ENCODE results near the gene WWOX.

Gene WWOX

DNA sequence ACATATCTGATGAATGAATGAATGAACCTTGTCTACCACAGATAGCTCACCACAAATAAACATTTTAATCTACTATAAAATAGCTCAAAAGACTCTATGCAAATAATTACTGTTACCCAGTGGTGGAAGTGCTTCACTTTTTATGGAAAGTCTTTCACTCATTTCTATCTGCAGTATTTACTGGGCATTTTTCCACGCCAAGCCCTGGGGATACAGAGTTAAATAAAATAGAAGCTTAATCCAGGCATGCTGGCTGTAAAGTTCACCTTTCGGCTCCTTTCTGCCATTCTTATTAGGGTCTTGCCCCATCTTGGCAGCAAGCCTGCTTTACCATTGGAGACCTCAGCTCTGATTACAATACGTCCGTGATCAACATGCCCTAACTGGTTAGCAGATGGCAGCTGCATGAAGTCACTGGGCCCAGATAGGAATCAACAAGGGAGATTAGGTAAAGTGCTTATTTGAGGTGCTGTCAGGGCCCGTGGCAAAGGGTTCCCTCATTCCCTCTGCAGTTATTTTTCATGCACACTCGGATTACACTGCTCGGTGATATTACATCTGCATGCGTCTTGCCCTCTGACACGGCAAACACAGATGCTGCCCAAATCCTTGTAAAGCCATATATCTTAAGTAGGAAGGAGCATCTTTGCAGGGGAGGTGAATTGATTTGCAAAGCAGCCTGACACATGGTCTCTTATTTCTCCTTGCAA lies 648.9 kb downstream of the WWOX start:
- no peak overlapping the region for H3K4me3 ChIP-seq (ENCODE audit: low read depth, low read length)

DNA sequence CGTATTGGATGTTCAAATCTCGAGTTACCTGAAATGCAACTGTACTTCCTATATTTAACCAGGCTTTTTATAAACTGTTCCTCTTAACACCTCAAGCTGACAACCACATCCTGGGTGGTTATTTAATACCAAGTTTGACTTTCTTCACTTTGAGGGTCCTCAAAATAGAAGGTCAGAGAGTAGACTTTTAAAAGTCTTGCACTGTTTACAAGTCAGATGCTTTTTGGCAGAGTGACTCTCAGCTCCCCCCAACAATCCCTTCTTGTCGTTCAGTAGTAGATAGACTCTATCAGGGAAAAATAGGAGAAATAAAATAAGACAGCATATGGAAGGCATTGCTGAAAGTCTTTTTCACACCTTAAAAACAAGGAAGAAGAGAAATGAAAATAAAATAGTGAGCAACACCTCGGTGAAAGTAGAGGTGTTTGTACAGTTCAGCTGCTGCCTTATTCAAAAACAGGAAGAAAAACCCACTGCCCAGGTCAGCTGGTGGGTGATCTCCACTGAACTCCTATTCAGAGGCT lies 650.4 kb downstream of the WWOX start:
- no peak overlapping the region for H3K4me3 ChIP-seq (ENCODE audit: low read depth, low read length)

More for the DNA sequence above, 648.9 kb downstream of the WWOX start:
- Histone ChIP-seq H3K9ac (ENCODE audit: low read depth, low read length) (no peak overlapping the region), H3K9me3 (ENCODE audit: control insufficient read depth, insufficient read depth, low read length) (no peaks in the 10 kb centered on the region), H3K27me3 (ENCODE audit: control insufficient read depth, insufficient read depth, low read length) (no peaks in the 10 kb centered on the region), H3K27ac (ENCODE audit: low read depth, low read length) (no peak overlapping the region), H3K36me3 (ENCODE audit: control insufficient read depth, insufficient read depth, low read length) (no peaks in the 10 kb centered on the region), H3K4me1 (ENCODE audit: control insufficient read depth, insufficient read depth, low read length) (peaks cover 12% of the 10 kb centered on the region; the same call in 1 of the 2 replicates)

DNA sequence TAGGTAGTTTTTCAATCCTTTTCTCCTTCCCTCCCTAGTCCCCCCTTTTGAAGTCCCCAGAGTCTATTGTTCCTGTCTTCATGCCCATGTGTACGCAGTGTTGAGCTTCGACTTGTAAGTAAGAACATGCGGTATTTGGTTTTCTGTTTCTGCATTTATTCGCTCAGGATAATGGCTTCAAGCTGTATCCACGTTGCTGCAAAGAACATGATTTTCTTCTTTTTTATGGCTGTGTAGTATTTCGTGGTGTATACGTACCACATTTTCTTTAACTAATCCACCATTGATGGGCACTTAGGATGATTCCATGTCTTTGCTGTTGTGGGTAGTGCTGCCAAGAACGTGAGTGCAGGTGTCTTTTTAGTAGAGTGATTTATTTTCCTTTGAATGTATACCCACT lies 651.2 kb downstream of the WWOX start:
- H3K27ac ChIP-seq (ENCODE audit: low read depth, low read length) = no peak overlapping the region
- H3K4me1 ChIP-seq (ENCODE audit: control insufficient read depth, insufficient read depth, low read length) = peaks cover 12% of the 10 kb centered on the region; the same call in 1 of the 2 replicates
- no peaks in the 10 kb centered on the region for H3K36me3 ChIP-seq (ENCODE audit: control insufficient read depth, insufficient read depth, low read length)
- H3K9me3 ChIP-seq (ENCODE audit: control insufficient read depth, insufficient read depth, low read length) = no peaks in the 10 kb centered on the region
- no peak overlapping the region for H3K4me3 ChIP-seq (ENCODE audit: low read depth, low read length)
- H3K9ac ChIP-seq (ENCODE audit: low read depth, low read length) = no peak overlapping the region
- H3K27me3 ChIP-seq (ENCODE audit: control insufficient read depth, insufficient read depth, low read length) = no peaks in the 10 kb centered on the region

More for the DNA sequence above, 650.4 kb downstream of the WWOX start:
- no peak overlapping the region for H3K9ac ChIP-seq (ENCODE audit: low read depth, low read length)
- peaks cover 12% of the 10 kb centered on the region; the same call in 1 of the 2 replicates for H3K4me1 ChIP-seq (ENCODE audit: control insufficient read depth, insufficient read depth, low read length)
- no peaks in the 10 kb centered on the region for H3K9me3 ChIP-seq (ENCODE audit: control insufficient read depth, insufficient read depth, low read length)
- H3K27ac ChIP-seq (ENCODE audit: low read depth, low read length) = no peak overlapping the region
- H3K27me3 ChIP-seq (ENCODE audit: control insufficient read depth, insufficient read depth, low read length) = no peaks in the 10 kb centered on the region
- H3K36me3 ChIP-seq (ENCODE audit: control insufficient read depth, insufficient read depth, low read length) = no peaks in the 10 kb centered on the region

DNA sequence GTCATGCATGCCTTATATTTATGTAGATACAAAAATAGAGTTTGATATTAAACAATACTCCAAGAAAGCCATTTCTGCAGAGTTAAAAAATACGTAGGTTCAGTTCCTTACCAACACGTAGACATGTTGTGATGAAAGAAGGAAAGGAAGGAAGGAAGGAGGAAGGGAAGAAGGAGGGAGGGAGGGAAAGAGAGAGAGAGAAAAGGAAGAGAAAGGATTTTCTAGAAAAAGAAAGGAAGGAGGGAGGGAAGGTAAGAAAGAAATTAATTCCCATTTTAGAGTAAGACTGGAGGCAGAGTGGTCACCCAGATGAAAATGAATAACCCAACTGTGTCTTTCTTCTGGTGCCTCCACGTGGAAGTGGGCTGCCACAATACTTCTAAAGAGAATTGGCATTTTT lies 652.1 kb downstream of the WWOX start:
- no peaks in the 10 kb centered on the region for H3K9me3 ChIP-seq (ENCODE audit: control insufficient read depth, insufficient read depth, low read length)
- peaks cover 12% of the 10 kb centered on the region; the same call in 1 of the 2 replicates for H3K4me1 ChIP-seq (ENCODE audit: control insufficient read depth, insufficient read depth, low read length)
- H3K4me3 ChIP-seq (ENCODE audit: low read depth, low read length) = no peak overlapping the region
- no peaks in the 10 kb centered on the region for H3K27me3 ChIP-seq (ENCODE audit: control insufficient read depth, insufficient read depth, low read length)
- no peak overlapping the region for H3K9ac ChIP-seq (ENCODE audit: low read depth, low read length)
- H3K27ac ChIP-seq (ENCODE audit: low read depth, low read length) = no peak overlapping the region
- no peaks in the 10 kb centered on the region for H3K36me3 ChIP-seq (ENCODE audit: control insufficient read depth, insufficient read depth, low read length)

DNA sequence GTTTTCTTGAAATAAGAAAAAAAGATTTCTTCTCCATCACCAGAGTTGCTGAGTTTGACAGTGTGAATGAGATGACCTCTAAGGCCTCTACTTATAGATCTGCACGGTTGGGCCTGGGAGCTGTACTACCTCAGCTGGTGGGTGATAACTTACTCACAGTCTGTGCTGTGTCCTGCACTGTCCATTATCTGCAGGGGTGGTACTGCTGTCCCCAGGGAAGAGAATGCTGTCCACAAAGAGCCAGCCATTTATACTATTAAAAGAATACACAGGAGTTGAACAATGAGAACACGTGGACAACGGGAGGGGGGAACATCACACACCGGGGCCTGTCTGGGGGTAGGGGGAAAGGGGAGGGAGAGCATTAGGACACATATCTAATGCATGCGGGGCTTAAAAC lies 655.3 kb downstream of the WWOX start:
- H3K27ac ChIP-seq (ENCODE audit: low read depth, low read length) = no peak overlapping the region
- H3K9me3 ChIP-seq (ENCODE audit: control insufficient read depth, insufficient read depth, low read length) = no peaks in the 10 kb centered on the region
- no peaks in the 10 kb centered on the region for H3K36me3 ChIP-seq (ENCODE audit: control insufficient read depth, insufficient read depth, low read length)
- peaks cover under 1% of the 10 kb centered on the region; the same call in 1 of the 2 replicates for H3K4me1 ChIP-seq (ENCODE audit: control insufficient read depth, insufficient read depth, low read length)
- no peak overlapping the region for H3K4me3 ChIP-seq (ENCODE audit: low read depth, low read length)
- no peaks in the 10 kb centered on the region for H3K27me3 ChIP-seq (ENCODE audit: control insufficient read depth, insufficient read depth, low read length)
- no peak overlapping the region for H3K9ac ChIP-seq (ENCODE audit: low read depth, low read length)

DNA sequence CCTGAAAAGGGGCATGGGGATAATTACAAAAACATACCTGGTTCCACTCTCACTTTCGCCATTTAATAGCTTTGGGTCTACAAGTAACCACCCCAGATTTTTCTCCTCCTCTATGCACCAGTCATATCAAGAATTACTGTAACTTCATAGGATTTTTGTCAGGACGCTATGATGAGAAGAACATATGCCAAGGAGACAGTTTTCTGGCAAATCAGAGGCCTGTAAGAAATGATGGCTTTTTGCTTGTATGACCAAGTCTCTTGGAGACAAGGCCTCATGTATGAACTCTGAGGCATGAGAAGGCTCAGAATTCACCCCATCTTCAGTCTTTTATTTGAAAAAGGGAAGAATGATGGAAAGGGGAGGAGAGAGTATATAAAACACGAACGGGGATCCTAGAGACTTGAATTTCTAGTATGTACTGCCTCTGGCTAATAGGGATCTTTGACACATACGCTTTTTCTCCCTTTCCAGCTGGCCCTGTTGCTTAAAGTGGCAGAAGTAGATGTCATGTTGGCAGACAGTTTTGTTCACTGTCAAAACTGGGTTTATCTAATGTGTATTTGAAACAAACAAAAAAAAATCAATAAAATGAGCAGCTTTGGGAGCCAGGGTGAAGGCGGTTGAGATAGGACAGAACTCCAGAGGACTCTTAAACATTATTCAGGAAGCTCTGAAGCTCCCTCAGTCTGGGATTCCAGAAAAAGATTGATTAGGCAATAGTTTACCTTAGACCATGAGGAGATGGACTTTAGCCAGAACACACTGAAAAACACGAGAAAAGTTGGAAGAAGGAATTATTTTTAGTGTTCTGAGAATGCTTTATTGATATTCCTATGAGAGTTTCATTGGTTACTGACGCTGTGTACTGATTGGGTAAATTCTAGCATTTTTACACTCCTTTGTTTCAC lies 656.6 kb downstream of the WWOX start:
- Histone ChIP-seq H3K4me1 (ENCODE audit: control insufficient read depth, insufficient read depth, low read length) (0 out of 2 replicates have a peak, but pooled peaks cover under 1% of the 10 kb centered on the region), H3K36me3 (ENCODE audit: control insufficient read depth, insufficient read depth, low read length) (no peaks in the 10 kb centered on the region), H3K9me3 (ENCODE audit: control insufficient read depth, insufficient read depth, low read length) (no peaks in the 10 kb centered on the region), H3K4me3 (ENCODE audit: low read depth, low read length) (no peak overlapping the region), H3K9ac (ENCODE audit: low read depth, low read length) (no peak overlapping the region), H3K27me3 (ENCODE audit: control insufficient read depth, insufficient read depth, low read length) (no peaks in the 10 kb centered on the region), H3K27ac (ENCODE audit: low read depth, low read length) (no peak overlapping the region)

DNA sequence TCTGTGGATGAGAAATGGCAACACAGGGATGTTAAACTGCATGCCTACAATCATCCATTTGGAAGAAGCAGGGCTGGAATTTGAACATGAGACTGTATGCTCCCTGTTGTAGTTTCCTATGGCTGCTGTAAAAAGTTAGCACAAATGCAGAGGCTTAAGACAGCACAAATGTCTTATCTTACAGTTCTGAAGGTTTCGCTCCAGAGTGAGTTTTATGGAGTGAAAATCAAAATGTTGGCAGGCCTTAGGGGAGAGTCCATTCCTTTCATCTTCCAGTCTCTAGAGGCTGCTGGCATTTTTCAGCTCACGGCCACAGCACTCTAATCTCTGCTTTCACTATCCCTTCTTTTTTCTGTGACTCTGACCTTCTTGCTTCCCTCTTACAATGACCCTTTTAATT lies 660.1 kb downstream of the WWOX start:
- no peak overlapping the region for H3K27ac ChIP-seq (ENCODE audit: low read depth, low read length)
- no peaks in the 10 kb centered on the region for H3K36me3 ChIP-seq (ENCODE audit: control insufficient read depth, insufficient read depth, low read length)
- peaks cover 14% of the 10 kb centered on the region for H3K4me1 ChIP-seq (ENCODE audit: control insufficient read depth, insufficient read depth, low read length)
- H3K4me3 ChIP-seq (ENCODE audit: low read depth, low read length) = no peak overlapping the region
- no peaks in the 10 kb centered on the region for H3K9me3 ChIP-seq (ENCODE audit: control insufficient read depth, insufficient read depth, low read length)
- H3K9ac ChIP-seq (ENCODE audit: low read depth, low read length) = no peak overlapping the region
- H3K27me3 ChIP-seq (ENCODE audit: control insufficient read depth, insufficient read depth, low read length) = no peaks in the 10 kb centered on the region

DNA sequence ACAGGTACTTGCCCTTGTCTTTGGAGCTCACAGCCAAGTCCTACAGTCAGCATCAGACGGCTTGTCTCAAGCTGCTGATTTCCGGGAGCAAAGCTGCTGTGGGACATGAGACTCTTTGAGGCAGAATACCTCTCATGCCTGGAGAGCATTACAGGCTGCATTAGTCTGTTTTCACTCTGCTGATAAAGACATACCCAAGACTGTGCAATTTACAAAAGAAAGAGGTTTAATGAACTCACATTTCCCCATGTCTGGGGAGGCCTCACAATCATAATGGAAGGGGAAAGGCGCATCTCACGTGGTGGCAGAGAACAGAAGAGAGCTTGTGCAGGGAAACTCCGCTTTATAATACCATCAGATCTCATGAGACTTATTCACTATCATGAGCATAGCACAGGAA lies 661.2 kb downstream of the WWOX start:
- Histone ChIP-seq H3K36me3 (ENCODE audit: control insufficient read depth, insufficient read depth, low read length) (no peaks in the 10 kb centered on the region), H3K27ac (ENCODE audit: low read depth, low read length) (no peak overlapping the region), H3K4me3 (ENCODE audit: low read depth, low read length) (no peak overlapping the region), H3K9me3 (ENCODE audit: control insufficient read depth, insufficient read depth, low read length) (no peaks in the 10 kb centered on the region), H3K27me3 (ENCODE audit: control insufficient read depth, insufficient read depth, low read length) (no peaks in the 10 kb centered on the region), H3K9ac (ENCODE audit: low read depth, low read length) (no peak overlapping the region), H3K4me1 (ENCODE audit: control insufficient read depth, insufficient read depth, low read length) (peaks cover 14% of the 10 kb centered on the region)

DNA sequence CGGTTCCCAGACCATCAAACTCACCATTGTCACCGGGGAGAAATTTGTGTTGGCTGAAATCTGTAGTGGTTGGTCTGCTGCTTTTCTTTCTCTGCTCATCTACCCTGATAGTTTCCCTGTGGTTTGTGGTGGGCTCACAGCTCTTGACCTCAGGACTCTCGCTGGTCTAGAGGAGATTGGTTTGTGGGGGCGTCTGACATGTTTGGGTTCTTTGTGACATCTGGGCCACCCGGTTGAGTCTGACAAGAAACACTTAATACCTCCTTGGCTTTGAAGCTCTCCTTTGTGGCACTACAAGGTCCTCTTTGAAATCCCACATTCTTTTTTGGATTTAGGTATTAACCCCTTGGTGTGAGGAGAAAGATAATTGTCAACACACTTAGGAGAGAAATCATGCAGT lies 662.0 kb downstream of the WWOX start:
- Histone ChIP-seq H3K27ac (ENCODE audit: low read depth, low read length) (no peak overlapping the region), H3K36me3 (ENCODE audit: control insufficient read depth, insufficient read depth, low read length) (no peaks in the 10 kb centered on the region), H3K9ac (ENCODE audit: low read depth, low read length) (no peak overlapping the region), H3K9me3 (ENCODE audit: control insufficient read depth, insufficient read depth, low read length) (no peaks in the 10 kb centered on the region), H3K4me3 (ENCODE audit: low read depth, low read length) (no peak overlapping the region), H3K27me3 (ENCODE audit: control insufficient read depth, insufficient read depth, low read length) (no peaks in the 10 kb centered on the region), H3K4me1 (ENCODE audit: control insufficient read depth, insufficient read depth, low read length) (peaks cover 14% of the 10 kb centered on the region)

DNA sequence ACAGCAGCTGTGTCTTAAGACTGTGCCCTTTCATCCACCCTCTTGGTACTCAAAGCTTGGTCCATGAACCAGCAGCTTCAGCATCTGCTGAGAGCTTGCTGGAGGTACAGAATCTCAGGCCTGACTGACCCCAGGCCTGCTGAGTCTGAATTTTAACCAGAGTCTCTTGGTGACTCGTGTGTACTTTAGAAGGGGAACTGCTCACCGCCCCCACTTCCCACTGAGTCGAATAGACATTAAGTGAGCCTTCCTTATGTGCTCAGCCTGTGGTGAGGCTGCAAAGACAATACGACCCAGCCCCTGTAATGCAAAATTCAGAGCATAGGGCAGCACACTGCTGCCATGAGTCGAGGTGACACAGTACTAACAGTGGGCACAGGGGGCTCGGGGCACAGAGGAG lies 662.8 kb downstream of the WWOX start:
- Histone ChIP-seq H3K9me3 (ENCODE audit: control insufficient read depth, insufficient read depth, low read length) (no peaks in the 10 kb centered on the region), H3K36me3 (ENCODE audit: control insufficient read depth, insufficient read depth, low read length) (no peaks in the 10 kb centered on the region), H3K4me3 (ENCODE audit: low read depth, low read length) (no peak overlapping the region), H3K27me3 (ENCODE audit: control insufficient read depth, insufficient read depth, low read length) (no peaks in the 10 kb centered on the region), H3K27ac (ENCODE audit: low read depth, low read length) (peak overlapping the region; percentile 56), H3K9ac (ENCODE audit: low read depth, low read length) (no peak overlapping the region), H3K4me1 (ENCODE audit: control insufficient read depth, insufficient read depth, low read length) (peaks cover 14% of the 10 kb centered on the region)
